DMS153 (cell line): ENCODE results near the gene CCDC85C.
A peak's percentile ranks its signal among the peaks of the same experiment; 100 is the strongest.

Experiments used
- DNase-seq: peaks from one replicate; lab custom pipeline; 2025; lab: John Stamatoyannopoulos, UW

CCDC85C gene

GRCh38 chr14:99605299-99605961 is 1.4 kb upstream of the CCDC85C start:
- peak; percentile 31 for DNase-seq

DNA sequence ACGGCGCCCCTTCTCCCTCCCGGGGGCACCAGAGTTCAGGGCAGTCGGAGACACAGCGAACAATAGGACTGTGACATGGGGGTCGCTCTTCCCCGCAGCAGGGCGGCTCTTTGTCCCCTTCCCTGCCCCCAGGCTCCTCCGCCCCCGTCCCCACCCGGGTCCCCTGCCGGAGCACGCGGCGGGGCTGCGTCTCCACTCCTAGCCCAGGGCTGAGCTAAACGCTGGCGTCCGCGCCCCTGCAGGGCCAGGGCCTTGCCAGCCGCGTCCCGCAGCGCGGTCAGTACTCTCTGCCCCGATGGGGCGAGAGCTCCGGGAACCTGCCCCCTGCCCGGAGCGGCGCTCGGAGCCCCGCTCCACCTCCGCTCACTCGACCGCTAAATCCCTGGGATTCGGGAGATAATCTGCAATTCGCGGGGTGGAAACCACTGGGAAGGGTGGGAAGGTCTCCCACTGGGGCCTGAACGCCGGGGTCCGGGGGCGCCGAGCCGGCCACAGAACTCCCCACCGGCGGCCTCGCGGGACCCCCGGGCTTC is 825 bp upstream of the CCDC85C start:
- DNase-seq, result no peak

- peak; percentile 83 for DNase-seq
Observed at GRCh38 chr14:99604278-99604765, 315 bp upstream of the CCDC85C start.

DNA sequence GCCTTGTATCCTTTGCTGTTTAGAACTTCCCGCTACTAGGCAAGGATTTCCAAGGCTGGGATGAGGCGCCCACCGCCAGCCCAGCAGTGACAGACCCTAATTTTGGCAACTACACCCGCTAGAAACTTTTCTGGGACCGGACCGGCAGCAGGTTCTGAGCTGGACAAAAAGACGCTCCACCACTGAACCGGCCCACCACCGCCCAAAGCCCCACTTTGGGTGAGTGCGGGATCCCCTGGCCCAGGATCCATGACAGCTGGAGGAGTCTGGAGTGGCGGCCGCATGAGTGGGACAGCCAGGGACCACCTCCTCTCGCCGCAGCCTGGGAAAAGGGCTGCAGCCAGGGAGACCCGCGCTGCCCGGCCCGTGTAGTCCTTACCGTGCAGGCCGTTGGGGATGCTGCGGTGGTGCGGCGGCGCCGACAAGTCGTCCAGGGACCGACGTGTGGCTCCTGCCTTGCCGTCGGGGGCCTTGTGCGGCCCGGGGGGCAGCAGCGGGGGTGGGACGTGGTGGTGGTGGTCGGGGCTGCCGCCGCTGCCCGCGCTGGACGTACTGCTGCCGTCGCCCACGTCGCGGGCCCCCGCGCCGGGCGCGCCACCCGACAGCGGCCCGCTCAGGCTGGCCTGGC is 1.1 kb downstream of the CCDC85C start:
- DNase-seq, result no peak

DNA sequence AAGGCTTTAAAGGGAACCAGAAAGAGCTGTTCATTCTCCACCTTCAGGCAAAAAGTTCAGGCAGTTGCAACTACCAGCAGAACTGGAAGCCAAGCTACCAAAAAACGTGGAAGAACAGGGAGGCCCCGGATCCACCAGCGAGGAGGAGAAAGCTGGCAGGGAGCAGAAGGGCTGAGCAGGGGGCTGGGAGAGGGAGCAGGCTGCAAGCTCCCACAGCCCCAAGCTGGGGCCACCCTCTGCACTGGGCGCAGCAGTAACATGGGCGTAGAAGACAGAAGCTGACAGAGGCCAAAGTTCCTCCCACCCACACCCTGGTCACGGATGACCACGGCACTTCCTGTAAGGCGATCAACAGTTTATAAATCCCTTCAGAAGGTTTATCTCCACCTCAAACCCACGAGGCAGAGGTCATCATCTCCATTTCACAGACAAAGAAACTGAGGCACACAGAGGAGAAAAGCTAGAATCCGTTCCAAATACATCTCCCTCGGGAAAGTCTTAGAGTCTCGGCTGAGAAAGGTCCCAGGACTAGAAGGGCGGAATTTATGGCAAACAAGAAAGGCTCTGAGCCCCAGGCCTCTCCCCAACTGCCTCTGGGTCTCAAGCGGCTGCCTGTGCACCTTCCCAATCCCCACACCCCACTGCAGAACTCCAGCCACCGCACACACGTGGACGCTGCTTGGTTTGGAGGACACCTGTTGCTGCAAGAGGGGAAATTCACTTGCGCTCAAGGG is 1.8 kb downstream of the CCDC85C start:
- DNase-seq, result no peak

DNA sequence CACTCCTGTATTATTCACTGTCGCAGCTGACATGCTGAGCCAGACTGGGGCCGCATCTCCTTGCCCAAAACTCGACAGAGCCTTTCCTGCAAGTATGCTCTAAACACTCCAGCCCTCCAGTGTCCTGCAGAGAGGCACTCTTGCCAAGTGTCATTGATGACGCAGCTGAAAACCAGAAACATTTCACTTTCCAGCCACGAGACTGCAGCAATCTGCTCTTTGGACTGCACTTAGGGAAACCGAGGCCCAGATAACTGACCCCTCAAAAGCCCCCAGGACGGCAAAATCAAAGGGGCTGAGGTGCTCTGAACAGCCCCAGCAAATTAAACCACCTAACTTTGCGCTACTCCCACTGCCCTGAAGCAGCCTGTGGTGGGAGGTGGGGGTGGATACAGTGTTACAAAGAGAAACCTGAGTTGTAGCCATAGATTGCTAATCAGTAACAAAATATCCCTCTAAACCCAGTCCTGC is 2.6 kb downstream of the CCDC85C start:
- DNase-seq, result no peak

DNA sequence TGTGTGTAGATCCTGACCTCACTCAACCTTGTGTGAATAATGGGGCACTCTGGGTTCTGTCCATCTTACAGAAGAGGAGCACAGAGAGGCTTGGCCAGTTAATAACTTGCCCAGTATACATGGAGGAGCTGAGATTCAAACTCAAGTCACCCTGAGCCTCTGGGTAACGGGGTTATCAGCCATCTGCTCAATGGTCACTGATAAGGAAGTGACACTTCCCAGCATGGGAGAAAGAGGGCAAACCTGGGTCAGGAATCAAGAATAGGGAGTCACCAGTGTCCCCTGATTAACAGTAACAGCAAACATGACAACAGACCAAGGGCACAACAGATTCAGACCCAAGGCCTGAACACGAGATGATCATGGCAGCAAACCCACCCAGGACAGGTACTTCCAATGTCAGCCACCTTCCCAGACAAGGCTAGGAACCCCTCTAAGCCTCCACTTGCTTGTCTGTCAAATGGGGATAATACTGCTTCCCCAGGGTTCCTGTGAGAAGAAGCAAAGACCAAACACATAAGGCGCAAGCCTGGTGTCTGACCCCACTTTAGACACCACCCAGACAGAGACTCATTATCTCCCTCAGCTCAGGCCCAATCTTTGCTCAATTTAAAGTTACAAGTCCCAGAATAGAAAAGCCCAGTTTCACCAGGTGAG is 3.6 kb downstream of the CCDC85C start:
- DNase-seq, result no peak

DNA sequence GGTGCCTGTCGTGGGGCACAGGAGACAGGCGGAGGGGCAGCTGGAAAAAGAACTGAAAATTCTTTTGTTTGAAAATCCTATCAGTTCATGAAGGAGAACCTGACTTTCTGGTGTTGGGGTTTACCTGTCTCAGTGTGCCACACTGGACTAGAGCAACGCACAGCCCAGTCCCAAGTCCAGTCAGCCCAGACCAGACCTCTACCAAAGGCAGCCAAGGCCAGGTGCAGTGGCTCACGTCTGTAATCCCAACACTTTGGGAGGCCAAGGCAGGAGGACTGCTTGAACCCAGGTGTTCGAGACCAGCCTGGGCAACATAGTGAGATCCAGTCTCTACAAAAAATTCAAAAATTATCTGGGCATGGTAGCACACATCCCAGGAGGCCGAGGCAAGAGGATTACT is 4.6 kb downstream of the CCDC85C start:
- no peak for DNase-seq

DNA sequence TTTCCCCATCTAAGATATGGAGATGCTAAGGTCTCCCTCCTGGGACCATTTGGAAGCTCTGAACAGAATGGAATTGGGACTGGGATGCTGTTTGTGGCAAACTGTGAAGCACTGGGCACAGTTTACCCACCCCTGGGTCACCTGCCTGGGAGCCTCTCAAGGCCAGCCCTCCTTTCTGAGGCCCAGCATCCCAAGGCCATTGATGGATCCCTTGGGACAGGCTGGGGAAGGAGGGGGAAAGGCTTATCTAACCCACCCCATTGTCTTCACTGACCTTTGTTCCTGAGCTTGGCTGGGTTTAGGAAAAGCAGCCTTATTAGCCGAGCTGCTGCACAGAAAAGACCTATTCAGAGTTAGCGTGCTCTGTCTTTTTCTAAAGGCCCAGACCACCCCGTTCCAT is 5.2 kb downstream of the CCDC85C start:
- DNase-seq, result no peak

DNA sequence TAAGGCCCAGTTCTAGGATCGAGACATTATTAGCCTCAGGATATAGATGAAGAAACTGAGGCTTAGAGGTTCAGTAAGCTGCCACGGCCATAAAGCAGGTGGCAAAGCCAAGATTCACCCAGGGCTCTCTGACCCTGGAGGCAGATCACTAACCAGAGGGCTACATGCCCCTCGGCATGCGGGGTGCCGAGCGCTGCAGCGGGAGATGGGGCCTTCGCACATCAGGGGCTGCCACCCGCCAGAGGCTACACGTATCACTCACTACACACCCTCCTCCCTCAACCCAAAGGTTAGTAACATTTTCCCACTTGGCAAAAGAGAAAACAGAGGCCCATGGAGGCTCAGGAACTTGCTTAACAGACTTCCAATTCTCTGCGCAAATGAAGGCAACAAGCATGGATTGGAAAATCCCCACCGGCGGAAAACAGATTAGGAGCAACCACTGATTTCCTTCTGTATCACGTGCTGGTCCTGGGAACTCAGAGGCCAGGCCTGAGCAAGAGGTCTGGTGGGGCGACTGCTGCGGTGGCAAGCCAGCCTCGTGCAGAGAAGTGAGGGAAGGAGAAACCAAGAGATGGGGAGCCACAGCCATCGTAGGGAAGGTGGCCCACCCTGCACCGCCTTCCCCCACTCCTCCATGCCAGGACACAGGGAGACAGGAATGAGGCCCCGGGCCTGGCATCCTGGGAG is 6.0 kb downstream of the CCDC85C start:
- no peak for DNase-seq

- no peak for DNase-seq
Observed at GRCh38 chr14:99596772-99597171, 7.2 kb downstream of the CCDC85C start.

- DNase-seq, result no peak
Observed at GRCh38 chr14:99596071-99596627, 7.9 kb downstream of the CCDC85C start.

DNA sequence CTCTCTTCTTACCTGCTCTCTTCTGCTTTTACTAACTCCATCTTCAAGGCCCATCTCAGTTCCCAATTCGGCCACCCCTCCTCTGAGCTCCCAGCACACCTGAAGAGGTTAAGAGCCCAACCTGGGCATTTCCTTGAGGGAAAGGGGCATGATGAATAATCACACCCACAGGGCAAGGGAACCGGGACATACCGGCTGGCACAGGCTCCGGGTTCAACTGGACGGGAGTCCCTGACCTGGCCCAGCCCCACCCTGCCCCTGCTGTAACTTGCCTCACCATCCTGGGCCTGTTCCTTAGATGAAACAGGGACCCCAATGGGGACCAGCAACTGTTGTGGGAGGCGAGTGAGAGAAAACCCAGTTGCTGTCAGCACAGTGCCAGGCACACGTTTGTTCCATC is 8.5 kb downstream of the CCDC85C start:
- no peak for DNase-seq

GRCh38 chr14:99595034-99595433 is 9.0 kb downstream of the CCDC85C start:
- no peak for DNase-seq

DNA sequence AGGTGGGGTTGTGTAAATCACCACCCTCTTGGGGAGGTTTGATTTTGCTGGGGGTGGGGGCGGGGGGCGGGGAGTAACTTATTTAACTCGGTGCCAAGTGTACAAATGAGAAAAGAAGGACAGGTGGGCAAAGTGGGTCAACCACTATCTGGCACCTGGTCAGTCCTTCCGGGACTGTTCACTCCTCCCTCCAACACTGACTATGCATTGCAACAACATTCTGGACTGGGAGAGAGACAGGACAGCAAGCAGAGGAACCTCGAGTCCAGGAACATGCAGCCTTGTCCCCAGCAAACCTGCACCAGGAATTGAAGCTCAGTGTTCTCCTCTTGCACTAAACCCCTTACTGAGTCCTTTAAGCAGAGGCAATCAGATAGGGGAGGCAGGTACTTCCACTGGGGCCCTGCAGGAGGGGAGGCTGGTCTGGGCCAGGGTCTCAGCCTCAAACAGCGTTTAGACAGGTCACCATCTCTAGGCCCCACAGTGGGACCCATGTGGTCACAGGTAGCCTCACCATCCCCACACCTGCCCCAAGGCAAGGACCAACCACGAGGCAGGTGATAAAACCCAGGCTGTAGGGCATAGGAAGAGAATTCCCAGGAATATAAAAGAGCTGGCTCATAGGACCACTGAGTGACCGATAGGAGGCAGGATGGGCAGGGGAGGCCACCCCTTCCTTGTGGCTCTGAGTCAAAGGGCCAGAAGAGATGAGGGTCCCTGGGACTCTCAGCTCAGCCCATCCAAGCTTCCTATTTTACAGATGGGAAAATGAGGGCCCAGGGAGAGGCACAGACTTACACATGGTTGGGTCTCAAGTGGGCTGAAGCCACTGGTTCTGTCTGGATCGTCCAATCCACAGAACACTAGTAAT is 9.8 kb downstream of the CCDC85C start:
- no peak for DNase-seq

- no peak for DNase-seq
Observed at GRCh38 chr14:99592933-99593753, 10.9 kb downstream of the CCDC85C start.

DNA sequence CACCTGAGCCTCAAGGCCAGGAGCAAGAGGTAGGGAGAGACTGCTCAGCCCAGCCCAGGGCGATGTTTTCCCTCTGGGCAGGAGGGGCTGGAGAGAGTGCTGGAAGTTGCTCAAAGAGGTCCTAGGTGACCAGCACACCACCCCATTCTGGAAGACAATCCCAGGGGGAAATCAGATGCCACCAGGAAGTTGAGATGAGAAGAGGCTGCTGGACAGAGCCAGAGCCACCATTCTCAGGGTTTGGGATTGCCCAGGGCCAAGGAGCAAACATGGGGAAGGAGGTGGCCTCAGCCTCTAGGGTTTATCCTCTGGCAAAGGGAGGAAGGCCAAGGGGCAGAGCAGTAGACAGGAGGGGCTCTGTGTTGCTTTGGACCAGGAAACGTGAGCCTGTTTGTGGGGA is 11.6 kb downstream of the CCDC85C start:
- no peak for DNase-seq

GRCh38 chr14:99590746-99591555 is 13.1 kb downstream of the CCDC85C start:
- DNase-seq, result no peak
